ENCODE data around the gene NLGN1.

NLGN1 gene

DNA sequence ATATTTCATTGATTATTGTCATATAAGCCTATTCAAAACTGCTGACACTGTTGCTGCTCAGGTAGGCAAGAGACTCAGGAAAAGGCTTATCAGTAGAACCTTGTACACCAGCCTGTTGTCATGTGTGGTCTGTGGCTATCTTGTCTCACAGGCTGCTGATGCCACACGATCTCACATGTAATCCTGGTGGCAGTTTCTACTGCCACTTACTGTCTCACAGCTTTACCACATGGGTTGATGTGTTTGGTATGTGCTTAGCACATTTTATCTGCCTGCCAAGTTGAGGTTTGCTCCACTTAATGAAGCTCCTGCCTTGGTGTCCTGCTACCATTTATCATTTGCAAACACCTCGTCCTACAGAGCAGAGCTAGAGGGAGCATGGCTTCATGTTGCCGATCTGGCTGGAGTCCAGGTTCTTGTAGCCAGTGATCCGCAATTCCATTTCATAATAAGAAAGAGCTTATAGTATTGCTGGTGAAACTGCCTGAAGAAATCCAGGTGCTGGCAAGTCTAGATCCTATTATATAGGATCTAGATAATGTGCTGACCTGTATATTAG is 637.9 kb downstream of the NLGN1 start:
- no peak overlapping the region for H3K4me3 ChIP-seq (ENCODE audit: low read length)
- WGBS: 64% methylated on average over 4 of the region's 4 CpGs
- no peaks in the 10 kb centered on the region for H3K27me3 ChIP-seq (ENCODE audit: insufficient read depth, low read length)
- H3K4me1 ChIP-seq (ENCODE audit: insufficient read depth, low read length): no peaks in the 10 kb centered on the region
- H3K9ac ChIP-seq (ENCODE audit: low read depth, low read length): no peak overlapping the region
- H3K36me3 ChIP-seq (ENCODE audit: insufficient read depth, low read length): no peaks in the 10 kb centered on the region
- peaks cover 5% of the 10 kb centered on the region; the same call in 1 of the 2 replicates for H3K9me3 ChIP-seq (ENCODE audit: insufficient read depth, low read depth, low read length)
- no peak overlapping the region for H3K27ac ChIP-seq (ENCODE audit: low read depth, low read length)

DNA sequence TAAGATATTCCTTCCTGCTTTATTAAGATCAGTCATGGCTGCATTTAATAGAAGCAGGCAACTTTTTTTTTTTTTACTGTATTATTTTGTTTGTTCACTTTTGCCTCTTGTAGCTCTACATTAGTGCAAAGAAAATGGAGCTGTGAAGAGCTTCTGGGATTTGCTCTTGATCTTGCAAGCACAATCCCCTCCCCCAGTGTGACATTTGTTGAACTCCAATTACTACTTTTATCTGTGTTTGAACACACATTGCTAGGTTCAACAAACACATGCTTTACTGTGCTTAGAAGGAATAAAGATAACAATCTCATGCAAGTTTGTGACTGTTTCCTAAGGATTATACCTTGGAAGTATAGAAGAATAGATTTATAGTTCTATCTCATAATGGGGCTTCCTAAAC is 648.8 kb downstream of the NLGN1 start:
- H3K36me3 ChIP-seq (ENCODE audit: insufficient read depth, low read length): no peaks in the 10 kb centered on the region
- H3K9ac ChIP-seq (ENCODE audit: low read depth, low read length): no peak overlapping the region
- peaks cover 5% of the 10 kb centered on the region; the same call in 1 of the 2 replicates for H3K4me1 ChIP-seq (ENCODE audit: insufficient read depth, low read length)
- no peak overlapping the region for H3K4me3 ChIP-seq (ENCODE audit: low read length)
- no peak overlapping the region for H3K27ac ChIP-seq (ENCODE audit: low read depth, low read length)
- no peaks in the 10 kb centered on the region for H3K27me3 ChIP-seq (ENCODE audit: insufficient read depth, low read length)
- 0 out of 2 replicates have a peak, but pooled peaks cover 4% of the 10 kb centered on the region for H3K9me3 ChIP-seq (ENCODE audit: insufficient read depth, low read depth, low read length)

DNA sequence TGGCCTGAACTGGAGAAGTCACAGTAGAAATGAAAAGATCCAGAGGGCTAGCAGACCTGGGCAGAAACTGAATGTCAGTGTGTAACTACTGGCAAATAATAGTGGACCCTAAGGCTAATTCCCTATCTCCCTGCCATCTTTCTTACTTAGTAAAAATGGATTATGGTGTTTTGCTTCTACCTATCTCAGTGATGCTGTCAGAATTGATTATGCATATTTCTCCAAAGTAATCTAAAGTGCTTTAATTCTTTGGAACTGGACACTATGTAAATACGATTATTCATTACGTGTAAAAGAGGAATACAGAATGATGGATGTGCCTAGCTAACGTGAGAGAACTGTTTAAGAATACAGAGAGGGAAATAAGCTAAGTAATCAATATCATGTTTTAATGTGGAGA is 651.9 kb downstream of the NLGN1 start:
- Histone ChIP-seq H3K4me3 (ENCODE audit: low read length) (no peak overlapping the region), H3K9me3 (ENCODE audit: insufficient read depth, low read depth, low read length) (0 out of 2 replicates have a peak, but pooled peaks cover 4% of the 10 kb centered on the region)
- 94% methylated on average over 3 of the region's 3 CpGs for WGBS

DNA sequence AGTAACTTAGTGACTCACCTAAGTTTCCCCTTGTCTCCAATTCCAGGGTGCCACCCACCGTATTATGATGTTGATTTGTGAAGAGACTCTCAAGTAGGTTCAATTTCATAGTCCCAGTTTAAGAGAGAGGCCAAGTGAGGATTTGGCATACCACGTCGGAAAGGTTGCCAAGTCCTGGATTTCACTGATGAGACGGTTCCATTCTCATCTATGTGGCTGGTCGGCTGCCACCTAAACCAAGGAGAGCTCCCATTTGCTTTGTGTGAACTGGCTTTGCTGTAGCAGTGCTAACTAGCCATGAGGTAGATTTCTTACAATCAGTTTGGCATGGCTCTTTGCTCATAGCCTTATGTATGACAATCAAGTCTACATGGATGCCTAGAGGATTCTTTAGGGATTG is 653.6 kb downstream of the NLGN1 start:
- Histone ChIP-seq H3K9ac (ENCODE audit: low read depth, low read length) (no peak overlapping the region), H3K4me3 (ENCODE audit: low read length) (no peak overlapping the region), H3K4me1 (ENCODE audit: insufficient read depth, low read length) (peaks cover 7% of the 10 kb centered on the region; the same call in 1 of the 2 replicates), H3K27ac (ENCODE audit: low read depth, low read length) (no peak overlapping the region), H3K36me3 (ENCODE audit: insufficient read depth, low read length) (no peaks in the 10 kb centered on the region), H3K9me3 (ENCODE audit: insufficient read depth, low read depth, low read length) (no peaks in the 10 kb centered on the region), H3K27me3 (ENCODE audit: insufficient read depth, low read length) (no peaks in the 10 kb centered on the region)
- 84% methylated on average over 5 of the region's 5 CpGs for WGBS

More for the DNA sequence above, 651.9 kb downstream of the NLGN1 start:
- no peaks in the 10 kb centered on the region for H3K36me3 ChIP-seq (ENCODE audit: insufficient read depth, low read length)
- no peaks in the 10 kb centered on the region for H3K27me3 ChIP-seq (ENCODE audit: insufficient read depth, low read length)
- H3K4me1 ChIP-seq (ENCODE audit: insufficient read depth, low read length): peaks cover 7% of the 10 kb centered on the region; the same call in 1 of the 2 replicates
- no peak overlapping the region for H3K27ac ChIP-seq (ENCODE audit: low read depth, low read length)
- no peak overlapping the region for H3K9ac ChIP-seq (ENCODE audit: low read depth, low read length)

DNA sequence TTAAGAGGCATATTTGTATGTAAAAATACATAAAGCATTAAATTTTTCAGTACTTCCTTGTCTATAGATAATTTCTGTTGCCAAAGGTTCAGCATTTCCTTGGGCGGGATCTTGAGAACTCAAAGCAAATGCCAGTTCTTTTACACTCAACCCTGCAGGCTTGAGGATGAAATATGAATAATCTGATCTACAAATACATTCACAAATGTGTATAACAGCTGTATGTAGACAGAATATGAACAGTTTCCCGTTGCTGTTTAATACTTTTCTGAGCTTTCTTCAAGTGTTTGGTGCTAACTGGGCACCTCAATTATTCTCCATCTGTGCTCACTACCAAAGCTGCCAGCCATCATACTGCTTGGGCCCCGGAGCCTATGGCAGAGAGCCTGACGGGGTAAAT is 661.3 kb downstream of the NLGN1 start:
- Histone ChIP-seq H3K27ac (ENCODE audit: low read depth, low read length) (no peak overlapping the region), H3K4me3 (ENCODE audit: low read length) (no peak overlapping the region), H3K27me3 (ENCODE audit: insufficient read depth, low read length) (no peaks in the 10 kb centered on the region), H3K36me3 (ENCODE audit: insufficient read depth, low read length) (no peaks in the 10 kb centered on the region), H3K4me1 (ENCODE audit: insufficient read depth, low read length) (no peaks in the 10 kb centered on the region), H3K9ac (ENCODE audit: low read depth, low read length) (no peak overlapping the region), H3K9me3 (ENCODE audit: insufficient read depth, low read depth, low read length) (peaks cover 15% of the 10 kb centered on the region)
- WGBS: 100% methylated on average over 4 of the region's 4 CpGs

DNA sequence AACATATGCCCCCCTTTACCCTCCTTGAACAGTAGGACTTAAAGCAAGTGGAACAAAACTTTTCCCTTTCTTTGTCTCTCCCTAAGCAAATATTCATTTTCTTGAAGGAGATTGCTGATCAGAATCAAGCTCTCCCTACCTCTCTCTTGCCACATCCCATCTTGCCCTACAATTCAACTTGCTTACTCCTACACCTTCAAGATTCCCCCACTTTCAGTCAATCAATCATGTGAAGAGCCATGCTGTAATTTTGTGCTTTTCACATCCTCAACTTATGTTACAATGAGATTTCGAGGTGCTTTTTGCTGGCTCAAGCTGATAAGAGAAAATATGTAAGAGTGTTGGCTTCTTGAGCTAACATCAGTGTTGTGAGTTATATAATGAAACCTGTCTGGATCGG is 662.9 kb downstream of the NLGN1 start:
- Histone ChIP-seq H3K27me3 (ENCODE audit: insufficient read depth, low read length) (no peaks in the 10 kb centered on the region), H3K9ac (ENCODE audit: low read depth, low read length) (no peak overlapping the region), H3K9me3 (ENCODE audit: insufficient read depth, low read depth, low read length) (peaks cover 15% of the 10 kb centered on the region), H3K4me1 (ENCODE audit: insufficient read depth, low read length) (no peaks in the 10 kb centered on the region), H3K4me3 (ENCODE audit: low read length) (no peak overlapping the region), H3K27ac (ENCODE audit: low read depth, low read length) (no peak overlapping the region), H3K36me3 (ENCODE audit: insufficient read depth, low read length) (no peaks in the 10 kb centered on the region)
- 94% methylated on average over 2 of the region's 2 CpGs for WGBS

DNA sequence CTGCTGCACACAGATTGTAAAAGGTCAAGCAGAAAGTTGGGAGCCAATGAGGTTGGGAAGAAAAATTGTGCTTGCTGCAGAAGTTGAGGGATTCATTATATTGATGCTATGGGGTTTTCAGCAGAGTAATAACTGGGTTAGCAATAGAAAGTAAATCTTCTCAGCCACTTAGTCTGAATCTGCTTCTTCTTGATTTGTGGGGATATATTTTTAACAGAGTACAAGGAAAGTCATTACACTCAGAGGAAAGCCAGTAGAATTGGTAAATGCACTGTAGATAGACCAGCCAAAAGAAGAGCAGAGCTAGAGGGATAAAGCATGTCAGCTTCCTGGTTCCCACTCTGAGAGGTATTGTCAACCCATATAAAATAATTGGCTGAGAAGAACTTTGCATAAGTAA is 663.6 kb downstream of the NLGN1 start:
- Histone ChIP-seq H3K36me3 (ENCODE audit: insufficient read depth, low read length) (no peaks in the 10 kb centered on the region), H3K9ac (ENCODE audit: low read depth, low read length) (no peak overlapping the region), H3K27me3 (ENCODE audit: insufficient read depth, low read length) (no peaks in the 10 kb centered on the region), H3K4me3 (ENCODE audit: low read length) (no peak overlapping the region), H3K4me1 (ENCODE audit: insufficient read depth, low read length) (no peaks in the 10 kb centered on the region), H3K27ac (ENCODE audit: low read depth, low read length) (no peak overlapping the region), H3K9me3 (ENCODE audit: insufficient read depth, low read depth, low read length) (peaks cover 15% of the 10 kb centered on the region)

DNA sequence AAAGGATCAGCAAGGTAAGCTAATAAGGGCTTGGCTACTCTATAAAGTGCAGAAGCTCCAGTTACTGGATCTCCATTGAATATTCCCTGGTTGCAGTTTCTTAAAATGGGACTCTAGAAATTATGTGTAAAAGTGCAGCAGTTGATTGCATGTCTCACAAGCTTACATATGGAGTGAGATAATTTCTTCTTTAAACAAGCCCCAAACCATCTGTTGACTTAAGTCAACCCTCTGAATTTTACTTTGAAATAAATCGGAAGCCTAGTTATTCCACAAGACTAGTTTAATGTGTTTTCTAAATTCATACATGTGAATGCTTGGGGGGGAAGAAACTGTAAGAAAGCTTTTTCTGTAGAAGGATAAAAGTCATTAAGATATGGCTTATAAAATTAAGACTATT is 664.2 kb downstream of the NLGN1 start:
- Histone ChIP-seq H3K27me3 (ENCODE audit: insufficient read depth, low read length) (no peaks in the 10 kb centered on the region), H3K4me3 (ENCODE audit: low read length) (no peak overlapping the region), H3K9ac (ENCODE audit: low read depth, low read length) (no peak overlapping the region), H3K36me3 (ENCODE audit: insufficient read depth, low read length) (no peaks in the 10 kb centered on the region), H3K9me3 (ENCODE audit: insufficient read depth, low read depth, low read length) (peaks cover 15% of the 10 kb centered on the region), H3K27ac (ENCODE audit: low read depth, low read length) (no peak overlapping the region), H3K4me1 (ENCODE audit: insufficient read depth, low read length) (no peaks in the 10 kb centered on the region)
- WGBS: 100% methylated on average over 1 of the region's 1 CpG

DNA sequence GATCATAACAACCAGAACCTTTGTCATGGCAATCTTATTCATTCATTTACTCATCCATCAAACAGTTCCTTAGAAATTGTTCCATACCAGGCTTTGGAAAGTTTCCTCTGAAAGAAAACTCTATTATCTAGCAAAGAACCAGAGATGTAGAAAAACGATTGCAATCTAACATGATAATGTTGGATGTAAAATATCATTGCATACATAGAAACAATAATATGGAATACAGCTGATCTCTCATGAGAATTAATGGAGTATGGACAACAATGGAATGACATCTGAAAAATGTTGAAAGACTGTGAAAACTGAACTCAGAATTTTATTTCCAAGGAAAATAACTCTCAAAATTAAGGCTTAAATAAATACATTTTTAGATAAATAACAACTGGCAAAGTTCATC is 665.4 kb downstream of the NLGN1 start:
- Histone ChIP-seq H3K27ac (ENCODE audit: low read depth, low read length) (no peak overlapping the region), H3K36me3 (ENCODE audit: insufficient read depth, low read length) (no peaks in the 10 kb centered on the region), H3K4me1 (ENCODE audit: insufficient read depth, low read length) (no peaks in the 10 kb centered on the region), H3K9me3 (ENCODE audit: insufficient read depth, low read depth, low read length) (peaks cover 15% of the 10 kb centered on the region), H3K9ac (ENCODE audit: low read depth, low read length) (no peak overlapping the region), H3K4me3 (ENCODE audit: low read length) (no peak overlapping the region), H3K27me3 (ENCODE audit: insufficient read depth, low read length) (no peaks in the 10 kb centered on the region)
- WGBS: no CpG with 5 or more reads among the region's 1 CpG

DNA sequence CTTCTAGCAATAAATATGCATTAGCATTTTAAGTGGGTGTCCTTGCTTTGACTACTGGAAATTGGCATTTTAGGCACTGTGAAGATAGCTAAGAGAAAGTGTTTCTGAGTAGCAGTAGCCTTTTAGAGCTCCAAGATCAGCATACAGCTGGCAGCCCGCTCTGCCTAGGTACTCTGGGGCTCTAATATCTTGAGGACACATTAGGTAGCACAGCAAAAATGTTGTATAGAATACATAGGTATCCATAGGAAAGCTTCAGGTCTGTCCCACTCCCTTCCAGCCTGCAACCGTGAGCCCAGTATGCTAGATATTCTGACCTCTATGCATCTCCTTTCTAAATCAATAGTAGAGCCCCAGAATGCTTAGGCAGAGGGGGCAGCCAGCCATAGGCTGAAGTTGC is 670.5 kb downstream of the NLGN1 start:
- no peak overlapping the region for H3K4me3 ChIP-seq (ENCODE audit: low read length)
- no peak overlapping the region for H3K27ac ChIP-seq (ENCODE audit: low read depth, low read length)
- H3K4me1 ChIP-seq (ENCODE audit: insufficient read depth, low read length): no peaks in the 10 kb centered on the region
- peaks cover 6% of the 10 kb centered on the region; the same call in 1 of the 2 replicates for H3K9me3 ChIP-seq (ENCODE audit: insufficient read depth, low read depth, low read length)
- no peaks in the 10 kb centered on the region for H3K27me3 ChIP-seq (ENCODE audit: insufficient read depth, low read length)
- H3K36me3 ChIP-seq (ENCODE audit: insufficient read depth, low read length): no peaks in the 10 kb centered on the region
- 80% methylated on average over 2 of the region's 2 CpGs for WGBS
- H3K9ac ChIP-seq (ENCODE audit: low read depth, low read length): no peak overlapping the region

DNA sequence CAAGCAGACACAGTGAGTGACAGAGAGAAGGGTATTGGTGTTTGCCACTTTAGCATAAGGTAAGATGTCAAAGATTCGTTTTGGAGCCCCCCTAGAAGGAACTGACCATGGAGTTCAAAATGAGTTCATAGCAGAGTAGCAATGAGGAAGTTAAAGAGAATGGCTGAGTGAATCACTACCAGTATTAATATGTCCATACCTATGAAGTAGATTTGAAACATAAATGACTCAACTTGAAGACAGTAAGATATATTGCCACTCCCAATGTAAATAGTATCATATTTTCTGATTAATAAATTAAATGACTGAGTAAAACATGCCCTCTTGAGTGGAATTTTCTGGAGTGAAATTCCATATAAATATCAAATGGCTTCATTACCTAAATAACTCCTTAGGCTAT is 675.1 kb downstream of the NLGN1 start:
- Histone ChIP-seq H3K27ac (ENCODE audit: low read depth, low read length) (no peak overlapping the region), H3K9ac (ENCODE audit: low read depth, low read length) (no peak overlapping the region), H3K4me1 (ENCODE audit: insufficient read depth, low read length) (no peaks in the 10 kb centered on the region), H3K36me3 (ENCODE audit: insufficient read depth, low read length) (no peaks in the 10 kb centered on the region), H3K27me3 (ENCODE audit: insufficient read depth, low read length) (no peaks in the 10 kb centered on the region), H3K9me3 (ENCODE audit: insufficient read depth, low read depth, low read length) (no peaks in the 10 kb centered on the region), H3K4me3 (ENCODE audit: low read length) (no peak overlapping the region)
- 77% methylated on average over 1 of the region's 1 CpG for WGBS

DNA sequence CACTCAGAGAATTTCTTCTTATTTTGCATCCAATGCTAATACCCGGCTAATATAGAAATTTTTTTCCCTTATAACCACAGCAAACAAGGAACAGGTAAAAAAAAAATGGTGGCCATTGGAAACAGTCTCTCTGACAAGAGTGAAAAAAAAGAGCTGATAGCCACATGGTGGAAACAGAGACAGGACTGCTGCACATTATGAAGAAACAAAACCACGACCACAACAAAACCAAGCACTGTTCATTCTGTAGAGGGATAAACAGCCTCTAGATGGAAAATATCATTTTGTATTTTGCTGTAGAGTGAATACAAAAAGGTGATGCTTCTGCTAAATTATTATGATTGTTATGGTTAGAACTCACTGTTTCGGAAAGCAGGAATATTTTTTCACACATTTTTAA is 686.2 kb downstream of the NLGN1 start:
- H3K27ac ChIP-seq (ENCODE audit: low read depth, low read length): no peak overlapping the region
- no peak overlapping the region for H3K9ac ChIP-seq (ENCODE audit: low read depth, low read length)
- no peaks in the 10 kb centered on the region for H3K9me3 ChIP-seq (ENCODE audit: insufficient read depth, low read depth, low read length)
- no peak overlapping the region for H3K4me3 ChIP-seq (ENCODE audit: low read length)
- no peaks in the 10 kb centered on the region for H3K36me3 ChIP-seq (ENCODE audit: insufficient read depth, low read length)
- no peaks in the 10 kb centered on the region for H3K27me3 ChIP-seq (ENCODE audit: insufficient read depth, low read length)
- 90% methylated on average over 2 of the region's 3 CpGs for WGBS
- no peaks in the 10 kb centered on the region for H3K4me1 ChIP-seq (ENCODE audit: insufficient read depth, low read length)

Data from HUES64 (cell line).